ENCODE results near the gene SDCCAG8.

SDCCAG8 gene

GRCh38 chr1:243523766-243524165 lies 267.9 kb downstream of the SDCCAG8 start:
- Histone ChIP-seq H3K4me3 (ENCODE audit: low read length) (no peak overlapping the region), H3K4me1 (ENCODE audit: control insufficient read depth, insufficient read depth, low read length) (no peaks in the 10 kb centered on the region), H3K36me3 (ENCODE audit: control insufficient read depth, insufficient read depth, low read length) (no peaks in the 10 kb centered on the region), H3K27me3 (ENCODE audit: control insufficient read depth, insufficient read depth, low read length) (no peaks in the 10 kb centered on the region), H3K9ac (ENCODE audit: low read length) (no peak overlapping the region), H3K9me3 (ENCODE audit: control insufficient read depth, low read length) (no peaks in the 10 kb centered on the region)

- Histone ChIP-seq H3K9me3 (ENCODE audit: control insufficient read depth, low read length) (no peaks in the 10 kb centered on the region), H3K27me3 (ENCODE audit: control insufficient read depth, insufficient read depth, low read length) (no peaks in the 10 kb centered on the region), H3K4me1 (ENCODE audit: control insufficient read depth, insufficient read depth, low read length) (no peaks in the 10 kb centered on the region), H3K36me3 (ENCODE audit: control insufficient read depth, insufficient read depth, low read length) (no peaks in the 10 kb centered on the region), H3K4me3 (ENCODE audit: low read length) (no peak overlapping the region), H3K9ac (ENCODE audit: low read length) (no peak overlapping the region)
Observed at GRCh38 chr1:243525085-243525487, 269.2 kb downstream of the SDCCAG8 start.

- Histone ChIP-seq H3K9me3 (ENCODE audit: control insufficient read depth, low read length) (no peaks in the 10 kb centered on the region), H3K27me3 (ENCODE audit: control insufficient read depth, insufficient read depth, low read length) (no peaks in the 10 kb centered on the region), H3K4me1 (ENCODE audit: control insufficient read depth, insufficient read depth, low read length) (no peaks in the 10 kb centered on the region), H3K9ac (ENCODE audit: low read length) (no peak overlapping the region), H3K36me3 (ENCODE audit: control insufficient read depth, insufficient read depth, low read length) (no peaks in the 10 kb centered on the region), H3K4me3 (ENCODE audit: low read length) (no peak overlapping the region)
Observed at GRCh38 chr1:243526180-243526579, 270.3 kb downstream of the SDCCAG8 start.

GRCh38 chr1:243528459-243529121 lies 272.7 kb downstream of the SDCCAG8 start:
- Histone ChIP-seq H3K4me3 (ENCODE audit: low read length) (no peak overlapping the region), H3K9ac (ENCODE audit: low read length) (no peak overlapping the region), H3K9me3 (ENCODE audit: control insufficient read depth, low read length) (no peaks in the 10 kb centered on the region), H3K36me3 (ENCODE audit: control insufficient read depth, insufficient read depth, low read length) (no peaks in the 10 kb centered on the region), H3K4me1 (ENCODE audit: control insufficient read depth, insufficient read depth, low read length) (no peaks in the 10 kb centered on the region), H3K27me3 (ENCODE audit: control insufficient read depth, insufficient read depth, low read length) (no peaks in the 10 kb centered on the region)

GRCh38 chr1:243529512-243529911 lies 273.7 kb downstream of the SDCCAG8 start:
- Histone ChIP-seq H3K4me3 (ENCODE audit: low read length) (no peak overlapping the region), H3K4me1 (ENCODE audit: control insufficient read depth, insufficient read depth, low read length) (no peaks in the 10 kb centered on the region), H3K36me3 (ENCODE audit: control insufficient read depth, insufficient read depth, low read length) (no peaks in the 10 kb centered on the region), H3K9me3 (ENCODE audit: control insufficient read depth, low read length) (no peaks in the 10 kb centered on the region), H3K27me3 (ENCODE audit: control insufficient read depth, insufficient read depth, low read length) (no peaks in the 10 kb centered on the region), H3K9ac (ENCODE audit: low read length) (no peak overlapping the region)

GRCh38 chr1:243535014-243535413 lies 279.2 kb downstream of the SDCCAG8 start:
- H3K4me1 ChIP-seq (ENCODE audit: control insufficient read depth, insufficient read depth, low read length) = no peaks in the 10 kb centered on the region
- no peaks in the 10 kb centered on the region for H3K27me3 ChIP-seq (ENCODE audit: control insufficient read depth, insufficient read depth, low read length)
- no peak overlapping the region for H3K4me3 ChIP-seq (ENCODE audit: low read length)
- no peak overlapping the region for H3K9ac ChIP-seq (ENCODE audit: low read length)
- H3K9me3 ChIP-seq (ENCODE audit: control insufficient read depth, low read length) = no peaks in the 10 kb centered on the region
- H3K36me3 ChIP-seq (ENCODE audit: control insufficient read depth, insufficient read depth, low read length) = no peaks in the 10 kb centered on the region

- H3K4me3 ChIP-seq (ENCODE audit: low read length) = no peak overlapping the region
Observed at GRCh38 chr1:243539636-243540035, 283.8 kb downstream of the SDCCAG8 start.

GRCh38 chr1:243542739-243543415 lies 287.0 kb downstream of the SDCCAG8 start:
- H3K27me3 ChIP-seq (ENCODE audit: control insufficient read depth, insufficient read depth, low read length) = no peaks in the 10 kb centered on the region
- H3K4me1 ChIP-seq (ENCODE audit: control insufficient read depth, insufficient read depth, low read length) = no peaks in the 10 kb centered on the region
- H3K9ac ChIP-seq (ENCODE audit: low read length) = no peak overlapping the region
- no peaks in the 10 kb centered on the region for H3K9me3 ChIP-seq (ENCODE audit: control insufficient read depth, low read length)
- H3K36me3 ChIP-seq (ENCODE audit: control insufficient read depth, insufficient read depth, low read length) = no peaks in the 10 kb centered on the region
- H3K4me3 ChIP-seq (ENCODE audit: low read length) = no peak overlapping the region

More at GRCh38 chr1:243539636-243540035, 283.8 kb downstream of the SDCCAG8 start:
- no peaks in the 10 kb centered on the region for H3K4me1 ChIP-seq (ENCODE audit: control insufficient read depth, insufficient read depth, low read length)
- no peaks in the 10 kb centered on the region for H3K36me3 ChIP-seq (ENCODE audit: control insufficient read depth, insufficient read depth, low read length)
- no peaks in the 10 kb centered on the region for H3K9me3 ChIP-seq (ENCODE audit: control insufficient read depth, low read length)
- H3K9ac ChIP-seq (ENCODE audit: low read length) = no peak overlapping the region
- H3K27me3 ChIP-seq (ENCODE audit: control insufficient read depth, insufficient read depth, low read length) = no peaks in the 10 kb centered on the region

GRCh38 chr1:243543501-243543900 lies 287.7 kb downstream of the SDCCAG8 start:
- Histone ChIP-seq H3K4me1 (ENCODE audit: control insufficient read depth, insufficient read depth, low read length) (no peaks in the 10 kb centered on the region), H3K36me3 (ENCODE audit: control insufficient read depth, insufficient read depth, low read length) (no peaks in the 10 kb centered on the region), H3K9ac (ENCODE audit: low read length) (no peak overlapping the region), H3K9me3 (ENCODE audit: control insufficient read depth, low read length) (no peaks in the 10 kb centered on the region), H3K4me3 (ENCODE audit: low read length) (no peak overlapping the region), H3K27me3 (ENCODE audit: control insufficient read depth, insufficient read depth, low read length) (no peaks in the 10 kb centered on the region)

GRCh38 chr1:243546457-243546856 lies 290.6 kb downstream of the SDCCAG8 start:
- Histone ChIP-seq H3K9ac (ENCODE audit: low read length) (no peak overlapping the region), H3K4me3 (ENCODE audit: low read length) (no peak overlapping the region), H3K27me3 (ENCODE audit: control insufficient read depth, insufficient read depth, low read length) (no peaks in the 10 kb centered on the region), H3K4me1 (ENCODE audit: control insufficient read depth, insufficient read depth, low read length) (no peaks in the 10 kb centered on the region), H3K36me3 (ENCODE audit: control insufficient read depth, insufficient read depth, low read length) (no peaks in the 10 kb centered on the region), H3K9me3 (ENCODE audit: control insufficient read depth, low read length) (no peaks in the 10 kb centered on the region)

- Histone ChIP-seq H3K27me3 (ENCODE audit: control insufficient read depth, insufficient read depth, low read length) (no peaks in the 10 kb centered on the region), H3K9ac (ENCODE audit: low read length) (no peak overlapping the region), H3K9me3 (ENCODE audit: control insufficient read depth, low read length) (no peaks in the 10 kb centered on the region), H3K4me3 (ENCODE audit: low read length) (no peak overlapping the region), H3K4me1 (ENCODE audit: control insufficient read depth, insufficient read depth, low read length) (no peaks in the 10 kb centered on the region), H3K36me3 (ENCODE audit: control insufficient read depth, insufficient read depth, low read length) (no peaks in the 10 kb centered on the region)
Observed at GRCh38 chr1:243547891-243548290, 292.1 kb downstream of the SDCCAG8 start.

- H3K4me3 ChIP-seq (ENCODE audit: low read length) = no peak overlapping the region
- H3K36me3 ChIP-seq (ENCODE audit: control insufficient read depth, insufficient read depth, low read length) = no peaks in the 10 kb centered on the region
- H3K9ac ChIP-seq (ENCODE audit: low read length) = no peak overlapping the region
- H3K9me3 ChIP-seq (ENCODE audit: control insufficient read depth, low read length) = no peaks in the 10 kb centered on the region
- H3K4me1 ChIP-seq (ENCODE audit: control insufficient read depth, insufficient read depth, low read length) = no peaks in the 10 kb centered on the region
- no peaks in the 10 kb centered on the region for H3K27me3 ChIP-seq (ENCODE audit: control insufficient read depth, insufficient read depth, low read length)
Observed at GRCh38 chr1:243548516-243548915, 292.7 kb downstream of the SDCCAG8 start.

All from mucosa of stomach (tissue), 1 donor.